Measurements from ENCODE around the gene RALGPS1. TPM values are rescaled to one million over a fixed set of nuclear protein-coding genes. Genes with fewer than 3 reads are reported as not detected.

Gene RALGPS1
- polyA plus RNA-seq, 1 of the 3 experiments (the other 2 are of a cell fraction) = 3.9 TPM

DNA sequence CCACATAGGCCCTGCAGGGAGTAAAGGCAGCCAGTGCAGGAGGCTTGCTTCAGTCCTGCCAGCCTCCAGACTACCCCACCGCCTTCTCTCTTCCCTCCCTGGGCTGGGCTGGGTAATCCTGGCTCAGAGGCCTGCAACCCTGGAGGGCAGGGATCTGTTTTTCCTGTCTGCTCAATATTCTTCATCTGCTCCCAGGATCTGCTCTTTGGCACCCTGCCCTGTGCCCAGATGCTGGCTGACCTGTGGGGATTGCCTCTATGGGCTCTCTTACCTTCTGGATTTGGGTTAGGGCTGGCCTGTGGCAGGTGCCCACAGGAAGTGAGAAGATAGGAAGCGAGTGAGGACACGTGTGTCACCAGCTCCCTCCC is 215.1 kb downstream of the RALGPS1 start (continued):
- TF ChIP-seq, protein P1, sequence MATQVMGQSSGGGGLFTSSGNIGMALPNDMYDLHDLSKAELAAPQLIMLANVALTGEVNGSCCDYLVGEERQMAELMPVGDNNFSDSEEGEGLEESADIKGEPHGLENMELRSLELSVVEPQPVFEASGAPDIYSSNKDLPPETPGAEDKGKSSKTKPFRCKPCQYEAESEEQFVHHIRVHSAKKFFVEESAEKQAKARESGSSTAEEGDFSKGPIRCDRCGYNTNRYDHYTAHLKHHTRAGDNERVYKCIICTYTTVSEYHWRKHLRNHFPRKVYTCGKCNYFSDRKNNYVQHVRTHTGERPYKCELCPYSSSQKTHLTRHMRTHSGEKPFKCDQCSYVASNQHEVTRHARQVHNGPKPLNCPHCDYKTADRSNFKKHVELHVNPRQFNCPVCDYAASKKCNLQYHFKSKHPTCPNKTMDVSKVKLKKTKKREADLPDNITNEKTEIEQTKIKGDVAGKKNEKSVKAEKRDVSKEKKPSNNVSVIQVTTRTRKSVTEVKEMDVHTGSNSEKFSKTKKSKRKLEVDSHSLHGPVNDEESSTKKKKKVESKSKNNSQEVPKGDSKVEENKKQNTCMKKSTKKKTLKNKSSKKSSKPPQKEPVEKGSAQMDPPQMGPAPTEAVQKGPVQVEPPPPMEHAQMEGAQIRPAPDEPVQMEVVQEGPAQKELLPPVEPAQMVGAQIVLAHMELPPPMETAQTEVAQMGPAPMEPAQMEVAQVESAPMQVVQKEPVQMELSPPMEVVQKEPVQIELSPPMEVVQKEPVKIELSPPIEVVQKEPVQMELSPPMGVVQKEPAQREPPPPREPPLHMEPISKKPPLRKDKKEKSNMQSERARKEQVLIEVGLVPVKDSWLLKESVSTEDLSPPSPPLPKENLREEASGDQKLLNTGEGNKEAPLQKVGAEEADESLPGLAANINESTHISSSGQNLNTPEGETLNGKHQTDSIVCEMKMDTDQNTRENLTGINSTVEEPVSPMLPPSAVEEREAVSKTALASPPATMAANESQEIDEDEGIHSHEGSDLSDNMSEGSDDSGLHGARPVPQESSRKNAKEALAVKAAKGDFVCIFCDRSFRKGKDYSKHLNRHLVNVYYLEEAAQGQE (IDR thresholded peaks at IDR 0.05; ENCODE audit: low read depth, low read length) = no peak
- no peak for TF ChIP-seq NRF1 (IDR thresholded peaks at IDR 0.05; ENCODE audit: low read depth, low read length)
- no peak for TF ChIP-seq POLR2AphosphoS5 (IDR thresholded peaks at IDR 0.05; ENCODE audit: low read depth, low read length)
- no peak for TF ChIP-seq RFX5 (IDR thresholded peaks at IDR 0.05; ENCODE audit: low read length)
- peak; percentile 88 for TF ChIP-seq GATA2 (CRISPR knock-in tag; IDR thresholded peaks at IDR 0.05)
- no peak for TF ChIP-seq TAF1 (IDR thresholded peaks at IDR 0.05; ENCODE audit: borderline replicate concordance, low read depth, low read length)
- TF ChIP-seq TEAD4 (IDR thresholded peaks at IDR 0.05; ENCODE audit: borderline replicate concordance, insufficient read depth) = no peak
- TF ChIP-seq, protein P2, sequence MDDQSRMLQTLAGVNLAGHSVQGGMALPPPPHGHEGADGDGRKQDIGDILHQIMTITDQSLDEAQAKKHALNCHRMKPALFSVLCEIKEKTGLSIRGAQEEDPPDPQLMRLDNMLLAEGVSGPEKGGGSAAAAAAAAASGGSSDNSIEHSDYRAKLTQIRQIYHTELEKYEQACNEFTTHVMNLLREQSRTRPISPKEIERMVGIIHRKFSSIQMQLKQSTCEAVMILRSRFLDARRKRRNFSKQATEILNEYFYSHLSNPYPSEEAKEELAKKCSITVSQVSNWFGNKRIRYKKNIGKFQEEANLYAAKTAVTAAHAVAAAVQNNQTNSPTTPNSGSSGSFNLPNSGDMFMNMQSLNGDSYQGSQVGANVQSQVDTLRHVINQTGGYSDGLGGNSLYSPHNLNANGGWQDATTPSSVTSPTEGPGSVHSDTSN (IDR thresholded peaks at IDR 0.05) = no peak
- peak; percentile 39; the same call in 1 of the 2 replicates for TF ChIP-seq TCF12 (IDR thresholded peaks at IDR 0.05)
- TF ChIP-seq, protein P3, sequence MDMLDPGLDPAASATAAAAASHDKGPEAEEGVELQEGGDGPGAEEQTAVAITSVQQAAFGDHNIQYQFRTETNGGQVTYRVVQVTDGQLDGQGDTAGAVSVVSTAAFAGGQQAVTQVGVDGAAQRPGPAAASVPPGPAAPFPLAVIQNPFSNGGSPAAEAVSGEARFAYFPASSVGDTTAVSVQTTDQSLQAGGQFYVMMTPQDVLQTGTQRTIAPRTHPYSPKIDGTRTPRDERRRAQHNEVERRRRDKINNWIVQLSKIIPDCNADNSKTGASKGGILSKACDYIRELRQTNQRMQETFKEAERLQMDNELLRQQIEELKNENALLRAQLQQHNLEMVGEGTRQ (IDR thresholded peaks at IDR 0.05; ENCODE audit: borderline replicate concordance, low read depth, low read length) = no peak
- no peak for TF ChIP-seq GABPA (IDR thresholded peaks at IDR 0.05; ENCODE audit: low read depth)
- TF ChIP-seq, protein P4, sequence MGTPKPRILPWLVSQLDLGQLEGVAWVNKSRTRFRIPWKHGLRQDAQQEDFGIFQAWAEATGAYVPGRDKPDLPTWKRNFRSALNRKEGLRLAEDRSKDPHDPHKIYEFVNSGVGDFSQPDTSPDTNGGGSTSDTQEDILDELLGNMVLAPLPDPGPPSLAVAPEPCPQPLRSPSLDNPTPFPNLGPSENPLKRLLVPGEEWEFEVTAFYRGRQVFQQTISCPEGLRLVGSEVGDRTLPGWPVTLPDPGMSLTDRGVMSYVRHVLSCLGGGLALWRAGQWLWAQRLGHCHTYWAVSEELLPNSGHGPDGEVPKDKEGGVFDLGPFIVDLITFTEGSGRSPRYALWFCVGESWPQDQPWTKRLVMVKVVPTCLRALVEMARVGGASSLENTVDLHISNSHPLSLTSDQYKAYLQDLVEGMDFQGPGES (IDR thresholded peaks at IDR 0.05; ENCODE audit: low read depth, low read length) = no peak
- TF ChIP-seq CHD2 (IDR thresholded peaks at IDR 0.05; ENCODE audit: low read length, partially characterized antibody) = peak; percentile 72
- TF ChIP-seq, protein P5, sequence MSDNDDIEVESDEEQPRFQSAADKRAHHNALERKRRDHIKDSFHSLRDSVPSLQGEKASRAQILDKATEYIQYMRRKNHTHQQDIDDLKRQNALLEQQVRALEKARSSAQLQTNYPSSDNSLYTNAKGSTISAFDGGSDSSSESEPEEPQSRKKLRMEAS (IDR thresholded peaks at IDR 0.05; ENCODE audit: low read depth) = no peak
- TF ChIP-seq, protein P6, sequence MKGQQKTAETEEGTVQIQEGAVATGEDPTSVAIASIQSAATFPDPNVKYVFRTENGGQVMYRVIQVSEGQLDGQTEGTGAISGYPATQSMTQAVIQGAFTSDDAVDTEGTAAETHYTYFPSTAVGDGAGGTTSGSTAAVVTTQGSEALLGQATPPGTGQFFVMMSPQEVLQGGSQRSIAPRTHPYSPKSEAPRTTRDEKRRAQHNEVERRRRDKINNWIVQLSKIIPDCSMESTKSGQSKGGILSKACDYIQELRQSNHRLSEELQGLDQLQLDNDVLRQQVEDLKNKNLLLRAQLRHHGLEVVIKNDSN (IDR thresholded peaks at IDR 0.05; ENCODE audit: borderline replicate concordance, low read depth) = no peak
- no peak for TF ChIP-seq SIN3A (IDR thresholded peaks at IDR 0.05; ENCODE audit: borderline replicate concordance, low read depth, low read length)
- TF ChIP-seq RCOR1 (IDR thresholded peaks at IDR 0.05; ENCODE audit: low read length) = peak; percentile 76; the same call in 1 of the 2 replicates
- TF ChIP-seq, protein P7, sequence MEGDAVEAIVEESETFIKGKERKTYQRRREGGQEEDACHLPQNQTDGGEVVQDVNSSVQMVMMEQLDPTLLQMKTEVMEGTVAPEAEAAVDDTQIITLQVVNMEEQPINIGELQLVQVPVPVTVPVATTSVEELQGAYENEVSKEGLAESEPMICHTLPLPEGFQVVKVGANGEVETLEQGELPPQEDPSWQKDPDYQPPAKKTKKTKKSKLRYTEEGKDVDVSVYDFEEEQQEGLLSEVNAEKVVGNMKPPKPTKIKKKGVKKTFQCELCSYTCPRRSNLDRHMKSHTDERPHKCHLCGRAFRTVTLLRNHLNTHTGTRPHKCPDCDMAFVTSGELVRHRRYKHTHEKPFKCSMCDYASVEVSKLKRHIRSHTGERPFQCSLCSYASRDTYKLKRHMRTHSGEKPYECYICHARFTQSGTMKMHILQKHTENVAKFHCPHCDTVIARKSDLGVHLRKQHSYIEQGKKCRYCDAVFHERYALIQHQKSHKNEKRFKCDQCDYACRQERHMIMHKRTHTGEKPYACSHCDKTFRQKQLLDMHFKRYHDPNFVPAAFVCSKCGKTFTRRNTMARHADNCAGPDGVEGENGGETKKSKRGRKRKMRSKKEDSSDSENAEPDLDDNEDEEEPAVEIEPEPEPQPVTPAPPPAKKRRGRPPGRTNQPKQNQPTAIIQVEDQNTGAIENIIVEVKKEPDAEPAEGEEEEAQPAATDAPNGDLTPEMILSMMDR (IDR thresholded peaks at IDR 0.05) = no peak
